IMR-90 (cell line): ENCODE results near the gene KRTAP10-1. TPM values are rescaled to one million over a fixed set of nuclear protein-coding genes. Genes with fewer than 3 reads are reported as not detected.

Experiments used
- ATAC-seq: fragments of 200-7000 bp; cut with Tn5 transposase; 2 replicates; pipeline ENCODE4 v1.9.1; 2020; ENCODE audit warnings: low read depth, mild to moderate bottlenecking, moderate library complexity
- BruUV-seq: library from RNA; stranded (reverse); fragments of 400-500 nt; replicated peaks from 2 replicates; lab custom pipeline; 2021; lab: Mats Ljungman, UMichigan
- CTCF ChIA-PET: fragments of 300-600 bp; formaldehyde crosslinking; extraction: SDS; loops from one replicate; lab custom pipeline; 2021; ENCODE audit warnings: antibody characterized with exemption; lab: Yijun Ruan, JAX
- POLR2A ChIA-PET: fragments of 300-600 bp; sonication (Branson Sonifier 250); formaldehyde crosslinking; loops from one replicate; lab custom pipeline; 2022; ENCODE audit warnings: antibody characterized with exemption; ENCODE audit not compliant: unreplicated experiment; lab: Charles Lee
- DNase-seq: peaks from one replicate; pipeline ENCODE4 v3.0.0; 2013
- H2AFZ ChIP-seq: replicated peaks from 2 replicates; pipeline ENCODE3; 2013; ENCODE audit warnings: low read length, mild to moderate bottlenecking; ENCODE audit not compliant: poor library complexity
- H2AK5ac ChIP-seq: 2 replicates; pipeline ENCODE4 v1.6.1; 2013; ENCODE audit warnings: low read depth, low read length, inconsistent platforms
- H2AK9ac ChIP-seq: replicated peaks from 2 replicates; pipeline ENCODE3; 2013; ENCODE audit warnings: mild to moderate bottlenecking, low read depth, low read length, moderate library complexity; ENCODE audit not compliant: poor library complexity
- H2BK120ac ChIP-seq: 2 replicates; pipeline ENCODE4 v1.6.1; 2013; ENCODE audit warnings: low read depth, low read length, inconsistent platforms
- H2BK15ac ChIP-seq: 3 replicates; pipeline ENCODE4 v1.6.1; 2013; ENCODE audit warnings: low read depth, low read length, inconsistent platforms
- H2BK20ac ChIP-seq: 2 replicates; pipeline ENCODE4 v1.6.1; 2013; ENCODE audit warnings: low read depth, mild to moderate bottlenecking, inconsistent platforms, low read length, moderate library complexity
- H2BK5ac ChIP-seq: 2 replicates; pipeline ENCODE4 v1.6.1; 2013; ENCODE audit warnings: mild to moderate bottlenecking, low read depth, low read length, inconsistent platforms; ENCODE audit not compliant: poor library complexity, severe bottlenecking
- H3K14ac ChIP-seq: replicated peaks from 2 replicates; pipeline ENCODE4 v1.6.1; 2013; ENCODE audit warnings: low read depth, low read length, inconsistent platforms
- H3K18ac ChIP-seq: 2 replicates; pipeline ENCODE4 v1.6.1; 2013; ENCODE audit warnings: low read depth, low read length, control low read depth
- H3K23ac ChIP-seq: 2 replicates; pipeline ENCODE4 v1.6.1; 2013; ENCODE audit warnings: low read depth, low read length, inconsistent platforms
- H3K27ac ChIP-seq: 2 replicates; pipeline ENCODE4 v1.5.1; 2013; ENCODE audit warnings: mild to moderate bottlenecking, control low read depth, low read length; ENCODE audit not compliant: insufficient read depth
- H3K27me3 ChIP-seq: 2 replicates; pipeline ENCODE4 v1.6.1; 2013; ENCODE audit warnings: low read length; ENCODE audit not compliant: control insufficient read depth, insufficient read depth
- H3K36me3 ChIP-seq: 2 replicates; pipeline ENCODE4 v1.6.1; 2013; ENCODE audit warnings: low read length, mixed read lengths; ENCODE audit not compliant: control insufficient read depth, insufficient read depth
- H3K4ac ChIP-seq: 2 replicates; pipeline ENCODE4 v1.6.1; 2013; ENCODE audit warnings: low read depth, low read length, inconsistent platforms
- H3K4me1 ChIP-seq: 2 replicates; pipeline ENCODE4 v1.6.1; 2013; ENCODE audit warnings: low read length, mixed read lengths; ENCODE audit not compliant: control insufficient read depth, insufficient read depth
- H3K4me2 ChIP-seq: 2 replicates; pipeline ENCODE4 v1.6.1; 2013; ENCODE audit warnings: low read depth, mild to moderate bottlenecking, control low read depth, low read length, moderate library complexity
- H3K4me3 ChIP-seq: 2 replicates; pipeline ENCODE4 v1.5.1; 2013; ENCODE audit warnings: low read depth, mild to moderate bottlenecking, control low read depth, low read length, moderate library complexity; ENCODE audit not compliant: insufficient read depth
- H3K56ac ChIP-seq: 2 replicates; pipeline ENCODE4 v1.6.1; 2013; ENCODE audit warnings: low read length, inconsistent platforms; ENCODE audit not compliant: insufficient read depth; ENCODE audit errors: extremely low read depth
- H3K79me1 ChIP-seq, 2 experiments: 2 replicates each; pipeline ENCODE4 v1.6.1; 2013; ENCODE audit warnings: low read length in 2 of 2, inconsistent platforms in 1 of 2, low read depth in 1 of 2
- H3K9ac ChIP-seq: 2 replicates; pipeline ENCODE4 v1.6.1; 2013; ENCODE audit warnings: low read depth, low read length, control low read depth
- H3K9me1 ChIP-seq: 2 replicates; pipeline ENCODE4 v1.6.1; 2013; ENCODE audit warnings: low read length, inconsistent platforms; ENCODE audit not compliant: insufficient read depth
- H3K9me3 ChIP-seq: 2 replicates; pipeline ENCODE4 v1.6.1; 2013; ENCODE audit warnings: low read length; ENCODE audit not compliant: control insufficient read depth, insufficient read depth
- H4K20me1 ChIP-seq: 2 replicates; pipeline ENCODE4 v1.6.1; 2013; ENCODE audit warnings: low read length, inconsistent platforms; ENCODE audit not compliant: insufficient read depth
- H4K5ac ChIP-seq: 2 replicates; pipeline ENCODE4 v1.6.1; 2013; ENCODE audit warnings: mild to moderate bottlenecking, low read depth, low read length, control low read depth
- H4K8ac ChIP-seq, 2 experiments: 2 replicates each; pipeline ENCODE4 v1.6.1; 2013; ENCODE audit warnings: low read depth in 2 of 2, low read length in 2 of 2, control low read depth in 1 of 2, inconsistent platforms in 1 of 2
- H4K91ac ChIP-seq: 2 replicates; pipeline ENCODE4 v1.6.1; 2013; ENCODE audit warnings: low read depth, low read length, inconsistent platforms; ENCODE audit not compliant: insufficient read depth
- BHLHE40 ChIP-seq: fragments of 150-350 bp; IDR thresholded peaks from 2 replicates; pipeline ENCODE4 v1.6.1; 2016; ENCODE audit warnings: mild to moderate bottlenecking, low read depth, low read length
- FOS ChIP-seq: fragments of 150-350 bp; IDR thresholded peaks from 2 replicates; pipeline ENCODE4 v1.6.1; 2016; ENCODE audit warnings: low read depth, low read length
- MAFK ChIP-seq: IDR thresholded peaks from 2 replicates; pipeline ENCODE4 v1.6.1; 2012; ENCODE audit warnings: low read depth, low read length, improper control_type of control experiment
- MAZ ChIP-seq: IDR thresholded peaks from 2 replicates; pipeline ENCODE4 v1.6.1; 2012; ENCODE audit warnings: low read depth, mild to moderate bottlenecking, low read length, improper control_type of control experiment, moderate library complexity, borderline replicate concordance
- MXI1 ChIP-seq: IDR thresholded peaks from 2 replicates; pipeline ENCODE4 v1.6.1; 2012; ENCODE audit warnings: low read depth, mild to moderate bottlenecking, low read length, moderate library complexity, borderline replicate concordance
- POLR2A ChIP-seq: IDR thresholded peaks from 2 replicates; pipeline ENCODE4 v1.6.1; 2012; ENCODE audit warnings: mild to moderate bottlenecking, low read depth, low read length
- RFX5 ChIP-seq: IDR thresholded peaks from 2 replicates; pipeline ENCODE4 v1.8.0; 2012; ENCODE audit warnings: low read depth, mild to moderate bottlenecking, low read length, moderate library complexity
- SMC3 ChIP-seq: fragments of 150-350 bp; IDR thresholded peaks from 2 replicates; pipeline ENCODE4 v1.6.1; 2016; ENCODE audit warnings: low read depth, mild to moderate bottlenecking, antibody characterized with exemption, low read length, moderate library complexity
- WGBS, 2 experiments: methylation state at CpG; one replicate each; pipeline versions ENCODE4 v1.1.5 to v1.1.7; 2013; ENCODE audit warnings: missing lambda C conversion rate in 2 of 2; ENCODE audit not compliant: insufficient read length in 1 of 2; ENCODE audit errors: extremely low coverage in 2 of 2; 5-methylcytosine and 5-hydroxymethylcytosine counted together
- dilution Hi-C: fragments of 300-500 bp; cut with HindIII; formaldehyde crosslinking; loops from one replicate; pipeline ENCODE4 v1.14.3; 2018; ENCODE audit warnings: low sequenced_read_pairs; ENCODE audit not compliant: unreplicated experiment
- in situ Hi-C: fragments of 300-500 bp; cut with MboI; formaldehyde crosslinking; loops from 3 replicates; pipeline ENCODE4 v1.14.3; 2019; ENCODE audit warnings: low sequenced_read_pairs, inconsistent platforms, mixed read lengths
- intact Hi-C: fragments of 100-400 bp; cut with micrococcal nuclease; formaldehyde crosslinking; loops from 2 replicates; pipeline ENCODE4 v1.10.0; 2022
- polyA plus RNA-seq, 3 experiments: library from polyadenylated mRNA; depleted of rRNA; stranded (reverse); fragments of >200 nt; gene quantifications; 2 replicates each; pipeline ENCODE4 v1.2.3, GENCODE V29; 2012; ENCODE audit warnings: low replicate concordance in 1 of 3
- total RNA-seq: library from RNA; depleted of rRNA; stranded (reverse); fragments of >200 nt; gene quantifications from 2 replicates; pipeline ENCODE4 v1.2.3, GENCODE V29; 2012

KRTAP10-1 gene
- total and polyA plus RNA-seq, 2 of the 4 experiments (the other 2 are of a cell fraction): not detected

- Histone ChIP-seq H2BK15ac (no peak overlapping the region), H2AK5ac (no peak overlapping the region), H2BK120ac (no peak overlapping the region), H3K4me3 (no peak overlapping the region), H3K36me3 (no peaks in the 10 kb centered on the region), H3K56ac (no peak overlapping the region), H2AK9ac (no peak overlapping the region), H3K9me1 (no peaks in the 10 kb centered on the region), H2AFZ (no peak overlapping the region), H3K4me2 (no peak overlapping the region), H3K79me1 (no peaks in the 10 kb centered on the region), H3K14ac (no peak overlapping the region), H3K18ac (no peak overlapping the region), H3K4ac (no peak overlapping the region), H4K5ac (no peak overlapping the region), H4K20me1 (no peaks in the 10 kb centered on the region), H4K91ac (no peak overlapping the region), H3K23ac (no peak overlapping the region), H3K9me3 (no peaks in the 10 kb centered on the region; the same call in 1 of the 2 replicates), H3K27me3 (no peaks in the 10 kb centered on the region; the same call in 1 of the 2 replicates), H3K27ac (no peak overlapping the region), H2BK5ac (no peak overlapping the region), H3K4me1 (no peaks in the 10 kb centered on the region), H4K8ac (no peak overlapping the region), H3K9ac (no peak overlapping the region), H2BK20ac (no peak overlapping the region)
- ChIA-PET CTCF (no interaction called here), POLR2A (no interaction called here)
- no TSS peak for BruUV-seq
- ATAC-seq (no peak), DNase-seq (no peak)
- dilution Hi-C loops (no loop called here), in situ Hi-C loops (loop anchor here (25.0 kb wide), 1 partner anchor 424 kb away; the partner anchor contains the start of gene SLX9), intact Hi-C loops (no loop called here)
- 65% methylated on average over 8 of the region's 15 CpGs; no CpG with 5 or more reads in 1 of the 2 experiments for WGBS, 2 experiments
- TF ChIP-seq BHLHE40 (no peak), MXI1 (no peak), POLR2A (no peak), MAFK (no peak), RFX5 (no peak), FOS (no peak), MAZ (no peak), SMC3 (no peak)
Observed at GRCh38 chr21:44513389-44514217, 26.4 kb downstream of the KRTAP10-1 start.
